Measurements from ENCODE around the gene MT3. TPM values are rescaled to one million over a fixed set of nuclear protein-coding genes. Genes with fewer than 3 reads are reported as not detected.
A peak's percentile ranks its signal among the peaks of the same experiment; 100 is the strongest.

Gene MT3
- total RNA-seq, 1 experiment from 2014 or later: not detected

DNA sequence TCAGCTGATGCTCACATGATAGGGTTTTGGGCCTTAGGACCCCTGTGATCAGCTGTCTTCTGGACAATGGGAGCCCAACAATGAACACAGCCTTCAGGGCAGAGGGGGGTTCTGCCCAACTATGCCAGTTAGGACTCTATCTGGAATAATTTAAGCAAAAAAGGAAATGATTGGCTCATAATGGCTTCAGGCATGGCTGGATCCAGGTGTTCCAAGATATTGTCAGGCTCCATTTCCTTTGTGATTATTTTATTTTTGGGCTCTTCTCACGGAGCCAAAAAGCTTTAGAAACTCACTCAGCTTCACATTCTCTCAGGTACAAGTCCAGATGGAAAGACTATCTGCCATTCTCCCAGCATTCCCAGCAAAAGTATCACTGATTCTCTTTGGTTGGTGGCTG, 16.1 kb downstream of the MT3 start:
- Histone ChIP-seq H3K36me3 (ENCODE audit: low read depth) (no peaks in the 10 kb centered on the region), H3K4me2 (peak overlapping the region; percentile 90), H3K9me2 (ENCODE audit: insufficient read depth) (no peaks in the 10 kb centered on the region), H3K79me2 (ENCODE audit: low read depth) (no peaks in the 10 kb centered on the region; the same call in 1 of the 2 replicates), H3K4me3 (no peak overlapping the region), H3K27me3 (ENCODE audit: insufficient read depth, low read depth) (no peaks in the 10 kb centered on the region), H3K4me1 (replicated peaks; ENCODE audit: insufficient read depth) (peaks cover 60% of the 10 kb centered on the region), H2AFZ (no peak overlapping the region), H3K27ac (peak overlapping the region; percentile 95), H4K20me1 (ENCODE audit: insufficient read depth) (no peaks in the 10 kb centered on the region), H3F3A (ENCODE audit: insufficient read depth, low read depth) (peaks cover 56% of the 10 kb centered on the region), H3K9me3 (ENCODE audit: insufficient read depth, low read depth) (no peaks in the 10 kb centered on the region)
- BruUV-seq (replicated peaks): no TSS peak
- CTCF ChIA-PET: interaction anchor here (1.0 kb wide), 1 partner anchor 29 kb away, joined by 4 read pairs; no protein-coding TSS in a partner anchor
- no peak for DNase-seq
- intact Hi-C loops (cut with micrococcal nuclease; ENCODE audit: unreplicated experiment): loop anchor here (5.0 to 10.0 kb wide), 2 partner anchors 271 to 1133 kb away; no protein-coding TSS in a partner anchor
- TF ChIP-seq, protein P1, sequence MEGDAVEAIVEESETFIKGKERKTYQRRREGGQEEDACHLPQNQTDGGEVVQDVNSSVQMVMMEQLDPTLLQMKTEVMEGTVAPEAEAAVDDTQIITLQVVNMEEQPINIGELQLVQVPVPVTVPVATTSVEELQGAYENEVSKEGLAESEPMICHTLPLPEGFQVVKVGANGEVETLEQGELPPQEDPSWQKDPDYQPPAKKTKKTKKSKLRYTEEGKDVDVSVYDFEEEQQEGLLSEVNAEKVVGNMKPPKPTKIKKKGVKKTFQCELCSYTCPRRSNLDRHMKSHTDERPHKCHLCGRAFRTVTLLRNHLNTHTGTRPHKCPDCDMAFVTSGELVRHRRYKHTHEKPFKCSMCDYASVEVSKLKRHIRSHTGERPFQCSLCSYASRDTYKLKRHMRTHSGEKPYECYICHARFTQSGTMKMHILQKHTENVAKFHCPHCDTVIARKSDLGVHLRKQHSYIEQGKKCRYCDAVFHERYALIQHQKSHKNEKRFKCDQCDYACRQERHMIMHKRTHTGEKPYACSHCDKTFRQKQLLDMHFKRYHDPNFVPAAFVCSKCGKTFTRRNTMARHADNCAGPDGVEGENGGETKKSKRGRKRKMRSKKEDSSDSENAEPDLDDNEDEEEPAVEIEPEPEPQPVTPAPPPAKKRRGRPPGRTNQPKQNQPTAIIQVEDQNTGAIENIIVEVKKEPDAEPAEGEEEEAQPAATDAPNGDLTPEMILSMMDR (conservative IDR thresholded peaks at IDR 0.05): no peak
- no peak for TF ChIP-seq EZH2 (IDR thresholded peaks at IDR 0.05; ENCODE audit: low read depth)
- POLR2A ChIA-PET (ENCODE audit: unreplicated experiment): no interaction called here

DNA sequence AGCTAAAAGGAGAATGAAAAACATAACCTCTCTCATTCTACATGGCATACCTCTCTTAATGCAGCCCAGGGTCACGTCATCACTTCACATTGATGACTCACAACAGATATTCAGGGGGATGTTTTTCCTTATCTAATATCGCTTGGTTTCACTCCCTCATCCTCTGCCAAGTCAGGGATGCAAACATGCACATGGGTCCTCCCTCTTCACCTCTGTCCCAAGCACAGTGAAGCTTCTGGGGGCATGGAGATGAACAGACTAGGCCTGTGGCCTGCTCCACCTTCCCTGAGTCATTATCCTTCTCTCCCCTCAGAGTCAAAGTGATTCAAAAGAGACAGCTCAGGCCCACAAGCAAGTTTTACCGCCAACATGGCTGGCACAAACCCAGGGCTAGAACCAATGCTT, 16.7 kb downstream of the MT3 start:
- Histone ChIP-seq H3K4me3 (peak overlapping the region; percentile 90; the same call in 1 of the 2 replicates), H3K27ac (peak overlapping the region; percentile 95), H3F3A (ENCODE audit: insufficient read depth, low read depth) (peaks cover 62% of the 10 kb centered on the region), H4K20me1 (ENCODE audit: insufficient read depth) (no peaks in the 10 kb centered on the region), H3K27me3 (ENCODE audit: insufficient read depth, low read depth) (no peaks in the 10 kb centered on the region), H3K9me3 (ENCODE audit: insufficient read depth, low read depth) (no peaks in the 10 kb centered on the region), H3K4me2 (peak overlapping the region; percentile 90), H3K9me2 (ENCODE audit: insufficient read depth) (no peaks in the 10 kb centered on the region), H2AFZ (no peak overlapping the region), H3K4me1 (replicated peaks; ENCODE audit: insufficient read depth) (peaks cover 66% of the 10 kb centered on the region), H3K36me3 (ENCODE audit: low read depth) (no peaks in the 10 kb centered on the region), H3K79me2 (ENCODE audit: low read depth) (no peaks in the 10 kb centered on the region; the same call in 1 of the 2 replicates)
- no peak for TF ChIP-seq EZH2 (IDR thresholded peaks at IDR 0.05; ENCODE audit: low read depth)
- ChIA-PET POLR2A (ENCODE audit: unreplicated experiment) (interaction anchor here (0.6 kb wide), 2 partner anchors 96 to 338 kb away, joined by 6 to 9 read pairs; no protein-coding TSS in a partner anchor), CTCF (interaction anchor here (1.0 to 1.6 kb wide), 3 partner anchors 30 to 96 kb away, joined by 3 to 5 read pairs (median 4); no protein-coding TSS in a partner anchor)
- intact Hi-C loops (cut with micrococcal nuclease; ENCODE audit: unreplicated experiment): loop anchor here (1.0 to 10.0 kb wide), 7 partner anchors 21 to 1134 kb away; partner anchors contain the start of gene MT1X
- BruUV-seq (replicated peaks): no TSS peak
- DNase-seq: no peak

DNA sequence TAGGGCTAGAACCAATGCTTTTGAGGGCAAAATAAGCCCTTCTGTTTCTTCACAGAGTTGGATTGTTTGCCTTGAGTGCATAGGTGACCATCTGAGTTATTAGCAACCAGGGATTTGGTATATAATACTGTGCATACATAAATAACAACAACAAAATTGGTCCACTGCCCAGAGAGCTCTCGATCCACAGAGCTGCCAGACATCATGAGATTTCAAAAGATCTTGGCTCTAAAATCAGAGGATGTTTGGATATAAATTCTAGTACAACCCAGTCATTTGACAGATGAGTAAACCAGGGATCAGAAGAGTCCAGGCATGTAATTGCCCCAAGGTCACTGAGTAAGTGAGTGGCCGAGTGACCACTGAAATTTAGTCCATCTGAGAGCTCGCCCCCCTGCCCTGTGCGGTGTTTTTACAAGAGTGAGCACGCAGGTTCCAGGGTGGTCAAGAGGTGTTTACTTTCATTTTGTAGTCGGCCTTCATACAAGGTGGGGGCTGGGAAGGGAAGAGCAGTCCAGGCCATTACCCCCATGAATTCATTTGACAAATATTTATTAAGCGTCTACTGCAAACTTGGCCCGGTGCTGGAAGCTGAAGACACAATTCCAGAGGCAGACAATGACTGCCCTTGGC, 17.3 kb downstream of the MT3 start:
- BruUV-seq (replicated peaks): no TSS peak
- Histone ChIP-seq H3K79me2 (ENCODE audit: low read depth) (no peaks in the 10 kb centered on the region; the same call in 1 of the 2 replicates), H3K4me2 (peak overlapping the region; percentile 90), H3F3A (ENCODE audit: insufficient read depth, low read depth) (peaks cover 62% of the 10 kb centered on the region), H3K4me1 (replicated peaks; ENCODE audit: insufficient read depth) (peaks cover 72% of the 10 kb centered on the region), H2AFZ (peak overlapping the region; percentile 18; the same call in 1 of the 2 replicates), H3K27me3 (ENCODE audit: insufficient read depth, low read depth) (no peaks in the 10 kb centered on the region), H4K20me1 (ENCODE audit: insufficient read depth) (no peaks in the 10 kb centered on the region), H3K27ac (peak overlapping the region; percentile 95), H3K9me3 (ENCODE audit: insufficient read depth, low read depth) (no peaks in the 10 kb centered on the region), H3K4me3 (peak overlapping the region; percentile 90; the same call in 1 of the 2 replicates), H3K9me2 (ENCODE audit: insufficient read depth) (no peaks in the 10 kb centered on the region), H3K36me3 (ENCODE audit: low read depth) (no peaks in the 10 kb centered on the region)
- CTCF ChIA-PET: interaction anchor here (1.0 to 1.6 kb wide), 3 partner anchors 30 to 95 kb away, joined by 3 to 5 read pairs (median 4); no protein-coding TSS in a partner anchor
- intact Hi-C loops (cut with micrococcal nuclease; ENCODE audit: unreplicated experiment): loop anchor here (1.0 to 10.0 kb wide), 7 partner anchors 20 to 1134 kb away; partner anchors contain the start of gene MT1X
- TF ChIP-seq, protein P1 (conservative IDR thresholded peaks at IDR 0.05): no peak
- no peak for TF ChIP-seq EZH2 (IDR thresholded peaks at IDR 0.05; ENCODE audit: low read depth)
- POLR2A ChIA-PET (ENCODE audit: unreplicated experiment): interaction anchor here (0.6 kb wide), 5 partner anchors 51 to 1137 kb away, joined by 3 to 9 read pairs (median 6); no protein-coding TSS in a partner anchor
- DNase-seq: peak in 1 of 2 experiments; percentile 92

Data from PC-9 (cell line).